ENCODE results near the gene POLR1F. TPM values are rescaled to one million over a fixed set of nuclear protein-coding genes. Genes with fewer than 3 reads are reported as not detected.

Gene POLR1F
- total and polyA plus RNA-seq, 2 donors (not counting 3 experiments of a cell fraction or from before 2014, with no cell fraction given) = 10.4 to 27.0 TPM

GRCh38 chr7:19674266-19674960 is 34.4 kb downstream of the POLR1F start:
- Histone ChIP-seq H2AFZ (ENCODE audit: low read depth, low read length) (no peak overlapping the region), H3K9ac (replicated peaks; ENCODE audit: extremely low read depth, insufficient read depth, low read length) (no peak overlapping the region), H3K9me1 (replicated peaks; ENCODE audit: control insufficient read depth, extremely low read depth, insufficient read depth, low read length) (no peaks in the 10 kb centered on the region), H3K36me3 (ENCODE audit: control insufficient read depth in 2 of 2, extremely low read depth in 1 of 2, insufficient read depth in 2 of 2, low read length in 2 of 2) (no peaks in the 10 kb centered on the region), H3K4me2 (ENCODE audit: insufficient read depth, low read length) (no peak overlapping the region), H3K4me3 (replicated peaks in 1 of 3; ENCODE audit: insufficient read depth in 1 of 3, low read depth in 1 of 3, low read length in 3 of 3) (no peak overlapping the region), H3K27ac (ENCODE audit: insufficient read depth, low read depth, low read length) (no peak overlapping the region), H4K20me1 (replicated peaks; ENCODE audit: control insufficient read depth, extremely low read depth, insufficient read depth, low read length) (no peaks in the 10 kb centered on the region), H3K27me3 (ENCODE audit: control insufficient read depth in 2 of 2, insufficient read depth in 2 of 2, low read length in 2 of 2) (peaks cover 0 to 4% of the 10 kb centered on the region in 2 experiments), H3K9me3 (replicated peaks; ENCODE audit: control insufficient read depth, insufficient read depth, low read length) (no peaks in the 10 kb centered on the region), H3K4me1 (ENCODE audit: control insufficient read depth, extremely low read depth, insufficient read depth, low read length) (no peaks in the 10 kb centered on the region), H3K79me2 (ENCODE audit: control insufficient read depth, insufficient read depth, low read length) (no peaks in the 10 kb centered on the region)
- CTCF ChIA-PET = interaction anchor here (1.3 to 1.4 kb wide), 2 partner anchors 9 to 10 kb away, joined by 3 read pairs; no protein-coding TSS in a partner anchor
- intact Hi-C loops (cut with micrococcal nuclease) (no loop called here), dilution Hi-C loops (cut with MboI; ENCODE audit: extremely low pct_ligation_motif_present, low sequenced_read_pairs) (no loop called here)
- TF ChIP-seq EZH2 (IDR thresholded peaks at IDR 0.05; ENCODE audit: borderline replicate concordance, low read depth, low read length, severe bottlenecking) (no peak), POLR2A (IDR thresholded peaks at IDR 0.05; ENCODE audit: low read depth, low read length) (no peak), CTCF (IDR thresholded peaks at IDR 0.05; ENCODE audit: extremely low read depth in 1 of 2, insufficient read depth in 1 of 2, low read depth in 1 of 2, low read length in 2 of 2) (no peak), GATA2 (IDR thresholded peaks at IDR 0.05; ENCODE audit: insufficient read depth, insufficient read length, low read depth, low read length) (no peak), MAX (IDR thresholded peaks at IDR 0.05; ENCODE audit: insufficient read depth, insufficient read length) (no peak), JUN (IDR thresholded peaks at IDR 0.05; ENCODE audit: borderline replicate concordance, insufficient read depth, insufficient read length, low read depth) (no peak), POLR2AphosphoS5 (IDR thresholded peaks at IDR 0.05; ENCODE audit: insufficient read depth, low read depth, low read length) (no peak), FOS (IDR thresholded peaks at IDR 0.05; ENCODE audit: borderline replicate concordance, insufficient read depth, low read length) (no peak), MYC (IDR thresholded peaks at IDR 0.05; ENCODE audit: low read depth, low read length) (no peak)
- POLR2A ChIA-PET = no interaction called here
- no TSS peak for BruUV-seq (replicated peaks)
- FAIRE-seq (no peak), DNase-seq (ENCODE audit: low read depth, low spot score) (no peak)
